Stimulated activated CD4-positive, alpha-beta T cell treated with anti-CD3 and anti-CD28 coated beads, Interleukin-1b, Interleukin-23, amount 100 ng/mL, for 4 hours (primary cell): ENCODE results near the gene GCN1.

Source experiments
- DNase-seq, 2 donors: peaks; one replicate each; pipeline ENCODE4 v3.0.0-alpha.2; 2020; ENCODE audit warnings: low read depth in 2 of 2

GCN1 gene

GRCh38 chr12:120096671-120097202 is 97.8 kb downstream of the GCN1 start:
- DNase-seq, result no peak

DNA sequence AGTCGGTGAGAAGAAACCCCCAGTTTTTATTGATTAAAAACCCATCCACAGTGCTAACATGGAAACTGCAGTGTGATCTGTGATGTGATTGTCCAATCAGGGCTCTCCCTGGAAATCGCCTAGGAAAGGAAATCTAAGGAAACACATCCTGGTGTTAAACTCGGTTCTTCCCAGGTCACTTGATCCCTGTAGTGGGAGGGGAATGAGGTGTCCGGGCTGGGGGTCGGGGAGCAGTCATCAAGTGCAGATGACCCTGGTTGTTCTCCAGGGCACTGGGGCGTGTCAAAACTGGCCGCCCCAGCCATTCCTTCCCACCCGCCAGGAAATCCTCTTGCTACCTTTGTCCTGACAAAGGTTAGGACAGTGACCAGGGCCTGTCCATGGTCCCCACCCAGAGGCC is 98.8 kb downstream of the GCN1 start:
- DNase-seq, result no peak

GRCh38 chr12:120095331-120095730 is 99.2 kb downstream of the GCN1 start:
- DNase-seq, result no peak

- no peak for DNase-seq
Observed at GRCh38 chr12:120094485-120094884, 100.0 kb downstream of the GCN1 start.

DNA sequence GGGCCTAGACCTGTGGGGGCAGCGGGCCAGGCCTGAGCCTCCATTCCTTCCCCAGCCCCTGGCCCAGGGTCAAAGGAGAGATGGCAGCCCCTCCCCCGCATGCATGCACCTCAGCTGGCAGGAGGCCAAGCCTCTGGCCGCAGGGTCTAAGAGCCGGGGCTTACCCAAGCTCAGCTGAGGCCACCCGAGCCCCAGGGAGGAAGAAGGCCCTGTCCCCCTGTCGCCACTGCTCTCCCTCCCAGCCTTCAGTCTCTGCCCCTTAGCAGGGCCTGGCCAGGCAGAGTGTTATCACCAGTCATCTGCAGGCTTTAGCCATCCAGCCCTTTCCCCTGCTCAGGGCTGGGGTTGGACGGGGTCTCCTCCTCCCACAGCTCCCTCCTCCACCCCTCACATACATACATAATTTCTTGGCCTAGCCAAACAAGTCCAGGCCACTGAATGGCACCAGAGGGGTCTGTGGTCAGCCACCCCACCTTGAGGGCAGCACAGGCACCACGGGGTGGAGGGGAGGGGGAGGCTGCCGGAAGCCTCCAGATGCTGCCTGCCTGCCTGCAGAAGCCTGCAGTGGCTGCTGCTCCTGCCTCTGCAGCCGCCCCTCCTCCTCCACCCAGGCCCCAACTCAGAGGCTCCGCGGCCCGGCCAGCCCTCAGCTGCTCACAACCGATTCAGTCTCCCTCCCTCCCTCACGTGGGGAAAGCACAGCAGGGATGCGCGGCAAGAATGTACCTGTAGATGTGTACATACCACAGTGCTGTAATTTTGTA is 100.7 kb downstream of the GCN1 start:
- DNase-seq, result no peak

GRCh38 chr12:120093336-120093591 is 101.3 kb downstream of the GCN1 start:
- no peak for DNase-seq

- DNase-seq, result no peak
Observed at GRCh38 chr12:120092551-120093335, 101.8 kb downstream of the GCN1 start.

GRCh38 chr12:120091371-120092090 is 103.0 kb downstream of the GCN1 start:
- no peak for DNase-seq

DNA sequence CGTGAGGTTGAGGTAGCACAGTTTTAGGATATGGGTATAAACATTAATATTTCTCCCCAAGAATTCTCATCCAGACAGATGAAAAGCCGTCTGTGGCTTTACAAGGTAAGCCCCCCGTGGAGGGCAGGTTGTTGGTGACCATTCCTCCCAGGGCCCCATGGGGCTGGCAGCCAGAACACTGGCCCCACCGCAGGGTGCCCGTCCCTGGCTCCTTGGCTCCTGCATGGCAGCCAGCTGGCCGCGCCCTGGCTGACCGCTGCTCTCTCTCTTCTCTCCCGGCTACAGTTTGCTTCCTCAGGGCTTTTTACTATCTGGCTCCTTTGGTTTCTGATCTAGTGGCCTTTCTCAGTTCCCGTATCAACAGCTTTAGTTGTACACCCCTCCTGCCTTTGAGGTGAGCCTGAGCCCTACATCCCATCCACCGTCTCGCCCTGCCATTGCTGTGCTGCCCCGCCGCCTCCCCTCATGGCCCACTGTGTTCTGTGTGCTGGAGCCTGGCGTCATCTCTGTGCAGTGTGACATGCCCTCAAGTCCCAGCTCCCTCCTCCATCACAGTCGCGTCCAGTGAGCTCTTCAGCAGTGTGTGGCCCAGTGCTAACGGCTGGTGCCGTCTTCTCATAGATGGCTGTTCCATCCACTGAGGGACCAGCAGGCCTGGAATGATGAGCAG is 103.8 kb downstream of the GCN1 start:
- DNase-seq, result no peak

- no peak for DNase-seq
Observed at GRCh38 chr12:120090206-120090605, 104.3 kb downstream of the GCN1 start.

DNA sequence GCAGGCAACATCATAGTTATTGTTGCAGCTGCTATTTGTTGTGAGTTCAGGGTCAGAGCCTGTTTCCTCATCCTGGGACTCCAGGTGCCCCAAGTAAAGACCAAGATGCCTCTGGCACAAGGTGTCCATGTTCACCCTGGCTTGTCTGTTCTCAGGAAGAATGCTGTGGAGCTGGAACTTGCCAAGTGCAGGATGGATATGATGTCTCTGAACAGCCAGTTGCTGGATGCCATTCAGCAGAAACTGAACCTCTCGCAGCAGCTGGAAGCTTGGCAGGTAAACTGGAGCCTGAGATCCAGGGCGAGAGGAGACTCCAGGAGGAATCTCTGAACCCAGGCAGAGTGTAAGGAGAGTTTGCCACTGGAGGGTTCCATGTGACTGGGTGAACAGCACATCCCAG is 104.7 kb downstream of the GCN1 start:
- no peak for DNase-seq

DNA sequence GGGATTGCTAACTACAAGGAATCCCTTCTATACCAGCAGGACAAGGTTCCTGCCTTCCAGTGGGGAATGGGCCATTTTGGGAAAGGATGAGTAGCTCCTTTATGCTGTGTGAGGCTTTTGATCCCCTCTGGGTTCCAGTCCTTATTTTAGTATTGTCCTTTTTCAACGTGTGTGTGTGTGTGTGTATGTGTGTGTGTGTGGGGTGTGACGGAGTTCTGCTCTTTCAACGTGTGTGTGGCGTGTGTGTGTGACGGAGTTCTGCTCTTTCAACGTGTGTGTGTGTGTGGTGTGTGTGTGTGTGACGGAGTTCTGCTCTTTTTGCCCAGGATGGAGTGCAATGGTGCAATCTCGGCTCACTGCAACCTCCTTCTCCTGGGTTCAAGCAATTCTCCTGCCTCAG is 105.4 kb downstream of the GCN1 start:
- DNase-seq, result no peak

- peak; percentile 96 to 98 for DNase-seq
Observed at GRCh38 chr12:120086801-120087621, 107.5 kb downstream of the GCN1 start.

- no peak for DNase-seq
Observed at GRCh38 chr12:120085920-120086645, 108.4 kb downstream of the GCN1 start.

GRCh38 chr12:120081641-120082040 is 112.9 kb downstream of the GCN1 start:
- DNase-seq, result no peak

DNA sequence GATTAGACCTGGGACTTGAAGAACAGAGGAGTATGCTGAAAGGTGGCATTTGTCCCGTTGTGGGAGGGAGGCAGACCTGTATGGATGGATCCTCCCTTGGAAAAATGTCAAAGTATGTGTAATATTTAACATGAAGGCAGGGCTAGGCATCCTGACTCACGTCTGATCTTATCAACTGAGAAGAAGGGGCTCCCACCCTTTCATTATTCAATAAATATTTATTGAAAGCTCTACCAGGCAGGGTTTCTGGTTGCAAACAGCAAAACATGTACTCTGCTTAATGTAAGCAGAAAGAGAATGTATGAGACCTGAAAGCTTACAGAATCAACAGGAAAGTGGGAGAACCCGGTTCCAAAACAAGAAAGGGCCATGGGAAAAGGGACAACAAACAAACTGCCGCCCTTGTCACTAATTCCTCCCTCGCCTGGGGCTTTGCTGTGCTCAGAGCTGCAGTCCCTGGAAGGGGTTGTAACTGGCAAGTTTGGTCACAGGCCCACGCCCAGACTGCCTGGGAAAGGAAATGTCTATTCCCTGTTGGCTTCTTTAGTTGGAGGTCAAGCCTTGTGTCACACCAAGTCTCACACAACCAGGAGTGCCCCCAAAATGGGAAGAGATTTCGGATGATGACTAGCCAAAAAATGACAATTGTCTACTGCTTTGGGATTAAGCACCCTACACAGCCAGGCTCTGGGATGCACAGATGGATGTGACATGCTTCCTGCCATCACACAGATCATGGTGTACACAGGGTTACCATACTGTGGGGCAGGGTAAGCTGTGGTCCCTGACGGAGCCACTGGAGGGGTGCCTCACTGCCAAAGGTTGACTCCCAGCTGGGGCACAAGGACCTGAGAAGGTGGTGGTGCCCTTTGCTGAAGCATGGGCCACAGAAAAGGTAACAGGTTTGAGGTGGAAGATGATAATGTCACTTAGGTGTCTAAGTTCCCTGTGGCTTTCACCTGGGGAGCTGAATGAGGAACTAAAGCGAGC is 114.8 kb downstream of the GCN1 start:
- DNase-seq, result no peak

DNA sequence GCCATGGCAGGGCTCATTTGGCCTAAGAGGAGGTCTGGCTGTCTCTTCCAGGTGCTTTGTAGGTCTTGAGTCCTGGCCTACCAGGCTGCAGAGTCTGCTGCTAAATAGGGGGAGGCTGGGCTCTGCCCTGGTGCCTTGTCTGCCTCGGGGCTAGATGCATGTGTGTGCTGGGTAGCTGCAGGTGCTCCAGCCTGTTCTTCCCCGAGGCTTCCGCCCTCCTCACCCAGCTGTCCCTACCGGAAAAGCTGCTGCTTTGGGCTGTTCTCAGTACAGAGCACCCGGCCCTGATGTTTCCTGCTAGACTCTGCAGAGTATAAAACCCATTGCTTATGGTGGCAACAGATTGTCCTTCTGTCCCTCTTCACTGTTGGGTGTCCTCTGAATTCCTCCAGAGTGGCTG is 115.6 kb downstream of the GCN1 start:
- DNase-seq, result no peak

- no peak for DNase-seq
Observed at GRCh38 chr12:120077260-120077659, 117.3 kb downstream of the GCN1 start.
